Measurements from ENCODE around the gene PRKN.

DNA sequence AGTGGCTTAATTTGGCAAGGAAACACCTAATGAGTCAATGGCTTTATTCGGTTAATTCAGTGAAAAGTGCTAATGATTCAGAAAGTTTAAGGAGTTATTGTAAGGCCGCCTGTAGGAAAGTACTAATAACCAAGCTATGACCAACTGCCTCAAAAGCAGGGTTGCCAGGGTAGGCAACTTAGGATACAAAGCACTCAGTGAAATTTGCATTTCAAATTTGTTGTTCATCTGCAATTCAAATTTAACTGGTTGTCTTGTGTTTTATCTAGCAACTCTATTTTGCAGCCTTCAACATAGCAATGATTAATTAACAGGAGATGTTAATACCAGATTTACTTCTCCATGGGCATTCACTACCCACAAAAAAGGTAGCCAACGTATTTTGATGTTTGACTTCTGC is 412.3 kb downstream of the PRKN start:
- TF ChIP-seq GATA2 (IDR thresholded peaks at IDR 0.05; ENCODE audit: low read depth, low read length) = no peak
- TF ChIP-seq GATA3 (IDR thresholded peaks at IDR 0.05; ENCODE audit: low read depth, low read length) = no peak
